Ovary (tissue), 3 donors: ENCODE measurements around the gene PCSK5.
"Not testable (repeated sequence)": the region's sequence is repeated elsewhere in the genome, so short reads cannot be mapped to it uniquely, and the experiment has no call there.

Experiments used
- CTCF ChIP-seq, 3 donors: fragments of 450-650 bp in 2 of 3; fragments of 200-600 bp in 1 of 3; IDR thresholded peaks; one replicate each; pipeline versions ENCODE4 v1.5.1 to v1.8.0; 2016 to 2022; ENCODE audit warnings: antibody characterized with exemption in 3 of 3, mild to moderate bottlenecking in 1 of 3
- EP300 ChIP-seq: sonication (generic); formaldehyde crosslinking; IDR thresholded peaks from one replicate; pipeline ENCODE4 v1.6.1; 2017; ENCODE audit warnings: antibody characterized with exemption
- POLR2A ChIP-seq: fragments of 450-650 bp; IDR thresholded peaks from one replicate; pipeline ENCODE4 v1.6.1; 2017; ENCODE audit warnings: antibody characterized with exemption, mild to moderate bottlenecking, moderate library complexity
- donor health status: DM: no; HTN: no; CAD: no.

GRCh38 chr9:75900893-75901524 lies 10.5 kb downstream of the PCSK5 start:
- TF ChIP-seq EP300; CTCF (IDR thresholded peaks at IDR 0.05); POLR2A: not testable (repeated sequence)
